Erythroblast (primary cell): ENCODE results near the gene ZBTB1.
"Not testable (repeated sequence)": the region's sequence is repeated elsewhere in the genome, so short reads cannot be mapped to it uniquely, and the experiment has no call there.

ENCODE experiments used
- DNase-seq, 2 experiments: peaks; one replicate each; lab custom pipeline; 2025; lab: John Stamatoyannopoulos, UW
- GATA1 ChIP-seq: IDR thresholded peaks from 2 replicates; pipeline ENCODE4 v1.6.1; 2011; ENCODE audit warnings: low read depth, mild to moderate bottlenecking, control low read depth, low read length, moderate library complexity
- POLR2A ChIP-seq: IDR thresholded peaks from 2 replicates; pipeline ENCODE4 v1.6.1; 2011; ENCODE audit warnings: mild to moderate bottlenecking, low read length

The ZBTB1 gene

GRCh38 chr14:64549791-64550620, 45.4 kb downstream of the ZBTB1 start, which contains the start of gene PPP1R36:
PPP1R36 (plus strand) TSS chr14:64549961; CDS start chr14:64549998, 37 bp downstream.
- no peak for TF ChIP-seq POLR2A
- TF ChIP-seq GATA1: no peak
- DNase-seq: peak; percentile 51 to 58

- TF ChIP-seq POLR2A (no peak), GATA1 (no peak)
- no peak for DNase-seq
Observed at GRCh38 chr14:64550621-64551333, 46.2 kb downstream of the ZBTB1 start.

GRCh38 chr14:64554556-64554955, 50.0 kb downstream of the ZBTB1 start:
- no peak for TF ChIP-seq POLR2A
- no peak for TF ChIP-seq GATA1
- no peak for DNase-seq

GRCh38 chr14:64556526-64556925, 52.0 kb downstream of the ZBTB1 start:
- no peak for DNase-seq
- TF ChIP-seq GATA1 (no peak), POLR2A (no peak)

DNA sequence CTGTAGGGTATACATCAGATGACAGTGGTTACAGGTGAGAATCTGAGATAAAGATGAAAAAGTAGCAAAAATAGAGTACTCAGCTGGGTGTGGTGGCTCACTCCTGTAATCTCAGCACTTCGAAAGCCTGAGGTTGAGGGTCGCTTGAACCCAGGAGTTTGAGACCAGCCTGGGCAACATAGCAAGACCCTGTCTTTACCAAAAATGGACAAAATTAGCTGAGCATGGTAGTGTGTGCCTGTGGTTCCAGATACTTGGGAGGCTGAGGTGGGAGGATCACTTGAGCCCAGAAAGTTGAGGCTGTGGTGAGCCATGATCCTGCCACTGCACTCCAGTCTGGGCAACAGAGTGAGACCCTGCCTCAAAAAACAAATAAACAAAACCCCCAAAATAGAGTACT, 53.6 kb downstream of the ZBTB1 start:
- not testable (repeated sequence) for DNase-seq

- no peak for TF ChIP-seq GATA1
- no peak for TF ChIP-seq POLR2A
- DNase-seq: no peak
Observed at GRCh38 chr14:64561631-64562030, 57.1 kb downstream of the ZBTB1 start.

DNA sequence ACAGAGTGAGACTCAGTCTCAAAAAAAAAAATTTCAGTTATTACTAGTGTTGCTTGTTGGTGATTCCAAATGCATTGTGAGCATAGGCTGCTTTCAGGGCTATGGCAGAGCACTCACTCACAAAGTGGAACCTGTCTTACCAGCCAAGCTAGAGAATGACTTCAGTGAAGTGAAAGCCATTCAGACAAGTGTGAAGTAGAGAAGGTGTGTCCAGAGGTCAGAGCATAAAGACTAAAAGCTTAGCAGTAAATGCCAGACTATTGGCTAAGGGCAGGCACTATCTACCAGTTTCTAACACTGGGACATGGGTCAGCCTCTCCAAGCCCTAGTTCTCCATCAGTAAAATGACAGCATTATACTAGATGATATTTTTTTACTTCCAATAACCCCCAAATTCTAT, 57.9 kb downstream of the ZBTB1 start:
- TF ChIP-seq GATA1 (no peak), POLR2A (no peak)
- no peak for DNase-seq

DNA sequence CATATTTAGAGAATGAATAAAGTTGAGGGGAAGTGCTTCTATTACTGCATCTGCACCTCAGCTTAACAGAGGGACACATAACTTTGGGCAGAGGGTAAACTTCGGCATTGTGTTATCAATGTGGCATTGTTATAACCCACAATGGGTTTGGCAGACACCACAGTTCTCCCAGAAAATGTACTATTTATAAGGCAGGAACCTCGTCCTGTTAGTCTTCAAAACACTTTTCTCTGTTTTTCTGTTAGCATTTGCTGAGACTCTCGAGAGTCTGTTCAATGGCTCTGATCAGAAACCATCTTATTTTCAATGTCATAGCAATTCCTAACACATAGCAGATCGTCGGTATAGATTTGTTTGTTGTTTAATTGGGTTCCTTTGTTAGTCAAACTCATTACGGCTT, 59.1 kb downstream of the ZBTB1 start:
- TF ChIP-seq POLR2A (no peak), GATA1 (no peak)
- DNase-seq: no peak

DNA sequence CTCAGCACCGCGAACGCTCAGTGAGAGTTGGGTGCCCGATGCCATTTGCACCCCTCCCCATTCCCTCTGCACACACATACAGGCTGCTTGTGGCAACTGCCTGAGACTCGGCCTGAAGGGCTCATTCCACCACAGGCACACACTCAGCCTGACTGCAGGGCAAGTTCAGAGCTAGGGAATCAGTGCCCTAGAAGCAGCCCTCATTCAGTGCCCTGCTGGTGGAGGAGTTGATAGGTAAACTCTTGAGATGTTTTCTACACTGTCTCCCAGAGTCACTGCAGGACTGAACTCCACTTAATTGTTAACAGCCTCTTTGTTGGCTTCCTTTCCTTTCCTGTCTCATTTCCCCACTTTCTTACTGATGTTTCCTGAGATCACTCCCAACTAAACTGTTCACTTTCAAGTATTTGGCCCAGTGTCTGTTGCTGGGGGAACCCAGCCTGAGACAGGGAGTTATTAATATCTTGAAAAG, 62.1 kb downstream of the ZBTB1 start:
- no peak for DNase-seq
- TF ChIP-seq POLR2A (no peak), GATA1 (no peak)

GRCh38 chr14:64569138-64569631, 64.6 kb downstream of the ZBTB1 start:
- DNase-seq: no peak
- no peak for TF ChIP-seq POLR2A
- no peak for TF ChIP-seq GATA1

- DNase-seq: not testable (repeated sequence)
Observed at GRCh38 chr14:64569646-64570045, 65.1 kb downstream of the ZBTB1 start.

- DNase-seq: peak; percentile 14 to 50
- TF ChIP-seq GATA1: no peak
- TF ChIP-seq POLR2A: no peak
Observed at GRCh38 chr14:64572386-64573104, 68.0 kb downstream of the ZBTB1 start.

DNA sequence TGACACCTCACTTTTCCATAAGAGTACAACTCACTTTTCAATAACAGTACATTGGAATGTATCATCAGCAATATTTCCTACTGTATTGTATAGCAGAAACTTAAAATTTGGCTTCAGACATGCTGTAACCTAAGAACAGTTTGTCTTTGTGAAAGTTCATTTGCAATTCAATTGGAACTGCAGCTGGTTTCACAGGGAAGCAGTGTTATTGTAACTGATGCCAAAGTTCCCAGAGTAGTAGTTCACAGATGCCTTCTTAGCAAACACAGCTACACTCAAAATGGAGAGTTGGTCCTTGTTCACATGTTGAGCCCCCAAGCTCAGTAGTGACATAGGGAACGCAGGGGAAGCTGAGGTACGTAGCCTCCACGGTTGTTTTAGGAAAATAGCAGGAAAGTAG, 68.5 kb downstream of the ZBTB1 start:
- no peak for DNase-seq
- TF ChIP-seq POLR2A (no peak), GATA1 (no peak)
